ENCODE measurements around the gene POLR3B. TPM values are rescaled to one million over a fixed set of nuclear protein-coding genes. Genes with fewer than 3 reads are reported as not detected.

POLR3B gene
- total RNA-seq, 1 donor from 2014 or later, result 9.6 TPM

GRCh38 chr12:106425061-106425702 is 67.6 kb downstream of the POLR3B start:
- H3K9me3 Mint-ChIP-seq (ENCODE audit: low read depth), result no peaks in the 10 kb centered on the region
- H3K36me3 Mint-ChIP-seq (ENCODE audit: low read depth), result peaks cover 9% of the 10 kb centered on the region

GRCh38 chr12:106427917-106428316 is 70.4 kb downstream of the POLR3B start:
- DNase-seq (ENCODE audit: low spot score), result no peak
- Mint-ChIP-seq H3K36me3 (ENCODE audit: low read depth) (peaks cover 15% of the 10 kb centered on the region), H3K4me3 (ENCODE audit: unreplicated experiment) (no peak overlapping the region), H3K9me3 (ENCODE audit: low read depth) (no peaks in the 10 kb centered on the region), H3K27me3 (ENCODE audit: low read depth) (no peaks in the 10 kb centered on the region), H3K4me1 (ENCODE audit: low read depth) (peaks cover 13% of the 10 kb centered on the region), H3K27ac (ENCODE audit: unreplicated experiment) (no peak overlapping the region)
- TF ChIP-seq, protein P1, sequence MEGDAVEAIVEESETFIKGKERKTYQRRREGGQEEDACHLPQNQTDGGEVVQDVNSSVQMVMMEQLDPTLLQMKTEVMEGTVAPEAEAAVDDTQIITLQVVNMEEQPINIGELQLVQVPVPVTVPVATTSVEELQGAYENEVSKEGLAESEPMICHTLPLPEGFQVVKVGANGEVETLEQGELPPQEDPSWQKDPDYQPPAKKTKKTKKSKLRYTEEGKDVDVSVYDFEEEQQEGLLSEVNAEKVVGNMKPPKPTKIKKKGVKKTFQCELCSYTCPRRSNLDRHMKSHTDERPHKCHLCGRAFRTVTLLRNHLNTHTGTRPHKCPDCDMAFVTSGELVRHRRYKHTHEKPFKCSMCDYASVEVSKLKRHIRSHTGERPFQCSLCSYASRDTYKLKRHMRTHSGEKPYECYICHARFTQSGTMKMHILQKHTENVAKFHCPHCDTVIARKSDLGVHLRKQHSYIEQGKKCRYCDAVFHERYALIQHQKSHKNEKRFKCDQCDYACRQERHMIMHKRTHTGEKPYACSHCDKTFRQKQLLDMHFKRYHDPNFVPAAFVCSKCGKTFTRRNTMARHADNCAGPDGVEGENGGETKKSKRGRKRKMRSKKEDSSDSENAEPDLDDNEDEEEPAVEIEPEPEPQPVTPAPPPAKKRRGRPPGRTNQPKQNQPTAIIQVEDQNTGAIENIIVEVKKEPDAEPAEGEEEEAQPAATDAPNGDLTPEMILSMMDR (IDR thresholded peaks at IDR 0.05), result no peak

More at GRCh38 chr12:106425061-106425702, 67.6 kb downstream of the POLR3B start:
- no peak overlapping the region for H3K27ac Mint-ChIP-seq (ENCODE audit: unreplicated experiment)
- DNase-seq (ENCODE audit: low spot score), result no peak
- H3K4me3 Mint-ChIP-seq (ENCODE audit: unreplicated experiment), result no peak overlapping the region
- TF ChIP-seq, protein P1 (IDR thresholded peaks at IDR 0.05), result no peak
- H3K4me1 Mint-ChIP-seq (ENCODE audit: low read depth), result peaks cover 13% of the 10 kb centered on the region
- no peaks in the 10 kb centered on the region for H3K27me3 Mint-ChIP-seq (ENCODE audit: low read depth)

- Mint-ChIP-seq H3K27ac (ENCODE audit: unreplicated experiment) (no peak overlapping the region), H3K4me1 (ENCODE audit: low read depth) (peaks cover 13% of the 10 kb centered on the region), H3K36me3 (ENCODE audit: low read depth) (peaks cover 14% of the 10 kb centered on the region), H3K27me3 (ENCODE audit: low read depth) (no peaks in the 10 kb centered on the region), H3K4me3 (ENCODE audit: unreplicated experiment) (no peak overlapping the region), H3K9me3 (ENCODE audit: low read depth) (no peaks in the 10 kb centered on the region)
- DNase-seq (ENCODE audit: low spot score), result no peak
- TF ChIP-seq, protein P1 (IDR thresholded peaks at IDR 0.05), result no peak
Observed at GRCh38 chr12:106428384-106428783, 70.8 kb downstream of the POLR3B start.

- H3K27me3 Mint-ChIP-seq (ENCODE audit: low read depth), result no peaks in the 10 kb centered on the region
- no peaks in the 10 kb centered on the region for H3K9me3 Mint-ChIP-seq (ENCODE audit: low read depth)
- peaks cover 13% of the 10 kb centered on the region for H3K4me1 Mint-ChIP-seq (ENCODE audit: low read depth)
- TF ChIP-seq, protein P1 (IDR thresholded peaks at IDR 0.05), result no peak
- peaks cover 15% of the 10 kb centered on the region for H3K36me3 Mint-ChIP-seq (ENCODE audit: low read depth)
- no peak for DNase-seq (ENCODE audit: low spot score)
- H3K27ac Mint-ChIP-seq (ENCODE audit: unreplicated experiment), result no peak overlapping the region
- no peak overlapping the region for H3K4me3 Mint-ChIP-seq (ENCODE audit: unreplicated experiment)
Observed at GRCh38 chr12:106429043-106429552, 71.5 kb downstream of the POLR3B start.

- no peak overlapping the region for H3K27ac Mint-ChIP-seq (ENCODE audit: unreplicated experiment)
- H3K9me3 Mint-ChIP-seq (ENCODE audit: low read depth), result no peaks in the 10 kb centered on the region
- TF ChIP-seq, protein P1 (IDR thresholded peaks at IDR 0.05), result no peak
Observed at GRCh38 chr12:106429636-106430035, 72.1 kb downstream of the POLR3B start.

More at GRCh38 chr12:106429636-106430035, 72.1 kb downstream of the POLR3B start:
- Mint-ChIP-seq H3K27me3 (ENCODE audit: low read depth) (no peaks in the 10 kb centered on the region), H3K4me3 (ENCODE audit: unreplicated experiment) (no peak overlapping the region), H3K4me1 (ENCODE audit: low read depth) (peaks cover 13% of the 10 kb centered on the region), H3K36me3 (ENCODE audit: low read depth) (peaks cover 19% of the 10 kb centered on the region)
- no peak for DNase-seq (ENCODE audit: low spot score)

Data from chondrocyte (in vitro differentiated cells).